GM23338 (cell line): ENCODE data around the gene MAST4. TPM values are rescaled to one million over a fixed set of nuclear protein-coding genes. Genes with fewer than 3 reads are reported as not detected.

Experiments used
- ATAC-seq: fragments of 200-7000 bp; cut with Tn5 transposase; 3 replicates; pipeline ENCODE4 v1.9.1; 2020
- DNase-seq: peaks from one replicate; pipeline ENCODE4 v3.0.0-alpha.2; 2015; ENCODE audit warnings: low spot score
- H2AFZ ChIP-seq: fragments of 200-600 bp; sonication (generic); 2 replicates; pipeline ENCODE4 v1.8.0; 2016; ENCODE audit warnings: antibody characterized with exemption, mild to moderate bottlenecking, moderate library complexity
- H3F3A ChIP-seq: fragments of 200-600 bp; sonication (generic); replicated peaks from 2 replicates; pipeline ENCODE4 v1.8.0; 2017; ENCODE audit warnings: antibody characterized with exemption, mixed run types, low read depth
- H3K27ac ChIP-seq: fragments of 200-600 bp; sonication (generic); 2 replicates; pipeline ENCODE4 v1.6.1; 2016; ENCODE audit warnings: low read depth
- H3K27me3 ChIP-seq: fragments of 200-600 bp; sonication (generic); 2 replicates; pipeline ENCODE4 v1.8.0; 2016; ENCODE audit warnings: mild to moderate bottlenecking, mixed run types, moderate library complexity; ENCODE audit not compliant: insufficient read depth
- H3K36me3 ChIP-seq: fragments of 200-600 bp; sonication (generic); 2 replicates; pipeline ENCODE4 v1.8.0; 2016; ENCODE audit warnings: mild to moderate bottlenecking; ENCODE audit not compliant: insufficient read depth
- H3K4me1 ChIP-seq: fragments of 200-600 bp; sonication (generic); 2 replicates; pipeline ENCODE4 v1.8.0; 2016; ENCODE audit warnings: mild to moderate bottlenecking, moderate library complexity; ENCODE audit not compliant: insufficient read depth
- H3K4me2 ChIP-seq: fragments of 200-600 bp; sonication (generic); 2 replicates; pipeline ENCODE4 v1.7.1; 2017; ENCODE audit warnings: mixed run types
- H3K4me3 ChIP-seq: fragments of 200-600 bp; sonication (generic); 2 replicates; pipeline ENCODE4 v1.6.1; 2016; ENCODE audit warnings: mixed run types
- H3K79me2 ChIP-seq: fragments of 200-600 bp; sonication (generic); replicated peaks from 2 replicates; pipeline ENCODE4 v1.8.0; 2017; ENCODE audit warnings: mild to moderate bottlenecking; ENCODE audit not compliant: insufficient read depth
- H3K9me2 ChIP-seq: fragments of 200-600 bp; sonication (generic); 2 replicates; pipeline ENCODE4 v1.8.0; 2017; ENCODE audit not compliant: insufficient read depth
- H4K20me1 ChIP-seq: fragments of 200-600 bp; sonication (generic); replicated peaks from 2 replicates; pipeline ENCODE4 v1.8.0; 2017; ENCODE audit warnings: mild to moderate bottlenecking; ENCODE audit not compliant: insufficient read depth
- H3K27ac Mint-ChIP-seq: 2 replicates; pipeline ENCODE4 v1.8.0; 2020; ENCODE audit warnings: inconsistent platforms, mild to moderate bottlenecking, moderate library complexity, mixed read lengths
- H3K27me3 Mint-ChIP-seq: 3 replicates; pipeline ENCODE4 v1.8.0; 2022; ENCODE audit warnings: low read depth, mild to moderate bottlenecking, moderate library complexity, mixed read lengths, inconsistent platforms; ENCODE audit not compliant: insufficient read depth, poor library complexity
- H3K36me3 Mint-ChIP-seq: 3 replicates; pipeline ENCODE4 v1.8.0; 2021; ENCODE audit warnings: low read depth, mild to moderate bottlenecking, inconsistent platforms, moderate library complexity, mixed read lengths
- H3K4me1 Mint-ChIP-seq: 3 replicates; pipeline ENCODE4 v1.8.0; 2020; ENCODE audit warnings: mild to moderate bottlenecking, inconsistent platforms, mixed read lengths
- H3K4me3 Mint-ChIP-seq: 3 replicates; pipeline ENCODE4 v1.8.0; 2021; ENCODE audit warnings: moderate library complexity, mild to moderate bottlenecking, inconsistent platforms, mixed read lengths
- H3K9me3 Mint-ChIP-seq: 3 replicates; pipeline ENCODE4 v1.8.0; 2020; ENCODE audit warnings: moderate library complexity, mild to moderate bottlenecking, inconsistent platforms, mixed read lengths
- CREB1 ChIP-seq: fragments of 250-450 bp; sonication (Bioruptor Pico); IDR thresholded peaks from 2 replicates; pipeline ENCODE4 v1.5.0; 2020; ENCODE audit warnings: low read depth, mild to moderate bottlenecking, moderate library complexity
- EZH2 ChIP-seq: fragments of 200-600 bp; sonication (generic); IDR thresholded peaks from one replicate; pipeline ENCODE4 v1.8.0; 2017; ENCODE audit warnings: antibody characterized with exemption, mild to moderate bottlenecking, low read depth; ENCODE audit not compliant: unreplicated experiment
- EZH2phosphoT487 ChIP-seq: fragments of 200-600 bp; sonication (generic); IDR thresholded peaks from one replicate; pipeline ENCODE4 v1.8.1; 2018; ENCODE audit warnings: antibody characterized with exemption; ENCODE audit not compliant: unreplicated experiment
- JUNB ChIP-seq: IDR thresholded peaks from one replicate; pipeline ENCODE4 v1.6.1; 2016; ENCODE audit warnings: antibody characterized with exemption; ENCODE audit not compliant: unreplicated experiment
- NANOG ChIP-seq: IDR thresholded peaks from 2 replicates; pipeline ENCODE4 v1.6.1; 2016; ENCODE audit warnings: antibody characterized with exemption, borderline replicate concordance
- POLR2AphosphoS5 ChIP-seq: IDR thresholded peaks from 2 replicates; pipeline ENCODE4 v1.6.1; 2016; ENCODE audit warnings: antibody characterized with exemption, low read depth
- ZNF114 ChIP-seq: fragments of 250-450 bp; sonication (Bioruptor Pico); IDR thresholded peaks from 2 replicates; pipeline ENCODE4 v1.5.0; 2020; ENCODE audit warnings: mild to moderate bottlenecking, moderate library complexity
- ZNF331 ChIP-seq: fragments of 250-450 bp; sonication (Bioruptor Pico); IDR thresholded peaks from 2 replicates; pipeline ENCODE4 v1.5.0; 2020; ENCODE audit warnings: low read depth, mild to moderate bottlenecking, moderate library complexity
- polyA plus RNA-seq: library from polyadenylated mRNA; unstranded; fragments of >200 nt; fragmentation: Nextera tagmentation; extraction: Ambion mirVana; gene quantifications from 2 replicates; pipeline ENCODE4 v1.2.1, GENCODE V29; 2016
- total RNA-seq: library from RNA; depleted of rRNA; stranded (reverse); fragments of >200 nt; shearing (Covaris generic); gene quantifications from 2 replicates; pipeline ENCODE4 v1.2.3, GENCODE V29; 2014
- TF ChIP-seq, protein P1 (sequence below): fragments of 250-450 bp; sonication (Bioruptor Pico); IDR thresholded peaks from 2 replicates; pipeline ENCODE4 v1.5.0; 2020; ENCODE audit warnings: mild to moderate bottlenecking, moderate library complexity
- TF ChIP-seq, protein P2 (sequence below): IDR thresholded peaks from 2 replicates; pipeline ENCODE4 v1.6.1; 2016; ENCODE audit warnings: antibody characterized with exemption
- TF ChIP-seq, protein P3 (sequence below), 2 experiments: fragments of 200-600 bp in 1 of 2; sonication (generic) in 1 of 2; conservative IDR thresholded peaks; 2 replicates each; pipeline versions ENCODE4 v1.5.1 to v1.6.1; 2016 to 2017; ENCODE audit warnings: antibody characterized with exemption in 2 of 2, low read depth in 2 of 2, mild to moderate bottlenecking in 2 of 2, moderate library complexity in 1 of 2
- TF ChIP-seq, protein P4 (sequence below): IDR thresholded peaks from one replicate; pipeline ENCODE4 v1.6.1; 2018; ENCODE audit warnings: antibody characterized with exemption; ENCODE audit not compliant: unreplicated experiment

The MAST4 gene
- total and polyA plus RNA-seq, 2 experiments from 2014 or later, result 3.6 to 8.5 TPM

DNA sequence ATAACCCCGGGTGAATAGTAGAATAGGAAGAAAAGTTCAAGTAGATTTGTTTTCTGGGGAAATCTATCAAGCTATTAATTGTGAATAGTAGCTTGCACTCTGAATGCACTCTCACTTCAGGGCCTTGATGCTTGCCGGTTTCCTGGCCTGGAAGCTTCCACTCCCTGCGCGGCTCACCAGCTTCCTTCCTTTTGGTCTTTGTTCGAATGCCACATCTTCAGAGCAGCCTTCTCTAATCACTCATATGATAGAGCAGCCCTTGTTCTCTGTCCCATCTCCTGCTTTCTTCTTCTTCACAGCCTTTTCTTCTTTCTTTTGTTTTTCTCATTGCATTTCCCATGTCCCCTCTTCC, 146.7 kb downstream of the MAST4 start:
- Histone ChIP-seq H3K27me3 (no peaks in the 10 kb centered on the region), H2AFZ (no peak overlapping the region), H3K27ac (no peak overlapping the region), H3K9me2 (peaks cover 10% of the 10 kb centered on the region; the same call in 1 of the 2 replicates), H4K20me1 (no peaks in the 10 kb centered on the region), H3K4me1 (no peaks in the 10 kb centered on the region), H3K4me2 (no peak overlapping the region), H3K79me2 (no peaks in the 10 kb centered on the region), H3K4me3 (no peak overlapping the region), H3F3A (no peaks in the 10 kb centered on the region), H3K36me3 (no peaks in the 10 kb centered on the region)
- TF ChIP-seq CREB1 (no peak), ZNF331 (CRISPR knock-in tag) (no peak), JUNB (no peak), EZH2phosphoT487 (no peak), EZH2 (no peak), ZNF114 (CRISPR knock-in tag) (no peak), NANOG (no peak), POLR2AphosphoS5 (no peak)
- TF ChIP-seq, protein P1, sequence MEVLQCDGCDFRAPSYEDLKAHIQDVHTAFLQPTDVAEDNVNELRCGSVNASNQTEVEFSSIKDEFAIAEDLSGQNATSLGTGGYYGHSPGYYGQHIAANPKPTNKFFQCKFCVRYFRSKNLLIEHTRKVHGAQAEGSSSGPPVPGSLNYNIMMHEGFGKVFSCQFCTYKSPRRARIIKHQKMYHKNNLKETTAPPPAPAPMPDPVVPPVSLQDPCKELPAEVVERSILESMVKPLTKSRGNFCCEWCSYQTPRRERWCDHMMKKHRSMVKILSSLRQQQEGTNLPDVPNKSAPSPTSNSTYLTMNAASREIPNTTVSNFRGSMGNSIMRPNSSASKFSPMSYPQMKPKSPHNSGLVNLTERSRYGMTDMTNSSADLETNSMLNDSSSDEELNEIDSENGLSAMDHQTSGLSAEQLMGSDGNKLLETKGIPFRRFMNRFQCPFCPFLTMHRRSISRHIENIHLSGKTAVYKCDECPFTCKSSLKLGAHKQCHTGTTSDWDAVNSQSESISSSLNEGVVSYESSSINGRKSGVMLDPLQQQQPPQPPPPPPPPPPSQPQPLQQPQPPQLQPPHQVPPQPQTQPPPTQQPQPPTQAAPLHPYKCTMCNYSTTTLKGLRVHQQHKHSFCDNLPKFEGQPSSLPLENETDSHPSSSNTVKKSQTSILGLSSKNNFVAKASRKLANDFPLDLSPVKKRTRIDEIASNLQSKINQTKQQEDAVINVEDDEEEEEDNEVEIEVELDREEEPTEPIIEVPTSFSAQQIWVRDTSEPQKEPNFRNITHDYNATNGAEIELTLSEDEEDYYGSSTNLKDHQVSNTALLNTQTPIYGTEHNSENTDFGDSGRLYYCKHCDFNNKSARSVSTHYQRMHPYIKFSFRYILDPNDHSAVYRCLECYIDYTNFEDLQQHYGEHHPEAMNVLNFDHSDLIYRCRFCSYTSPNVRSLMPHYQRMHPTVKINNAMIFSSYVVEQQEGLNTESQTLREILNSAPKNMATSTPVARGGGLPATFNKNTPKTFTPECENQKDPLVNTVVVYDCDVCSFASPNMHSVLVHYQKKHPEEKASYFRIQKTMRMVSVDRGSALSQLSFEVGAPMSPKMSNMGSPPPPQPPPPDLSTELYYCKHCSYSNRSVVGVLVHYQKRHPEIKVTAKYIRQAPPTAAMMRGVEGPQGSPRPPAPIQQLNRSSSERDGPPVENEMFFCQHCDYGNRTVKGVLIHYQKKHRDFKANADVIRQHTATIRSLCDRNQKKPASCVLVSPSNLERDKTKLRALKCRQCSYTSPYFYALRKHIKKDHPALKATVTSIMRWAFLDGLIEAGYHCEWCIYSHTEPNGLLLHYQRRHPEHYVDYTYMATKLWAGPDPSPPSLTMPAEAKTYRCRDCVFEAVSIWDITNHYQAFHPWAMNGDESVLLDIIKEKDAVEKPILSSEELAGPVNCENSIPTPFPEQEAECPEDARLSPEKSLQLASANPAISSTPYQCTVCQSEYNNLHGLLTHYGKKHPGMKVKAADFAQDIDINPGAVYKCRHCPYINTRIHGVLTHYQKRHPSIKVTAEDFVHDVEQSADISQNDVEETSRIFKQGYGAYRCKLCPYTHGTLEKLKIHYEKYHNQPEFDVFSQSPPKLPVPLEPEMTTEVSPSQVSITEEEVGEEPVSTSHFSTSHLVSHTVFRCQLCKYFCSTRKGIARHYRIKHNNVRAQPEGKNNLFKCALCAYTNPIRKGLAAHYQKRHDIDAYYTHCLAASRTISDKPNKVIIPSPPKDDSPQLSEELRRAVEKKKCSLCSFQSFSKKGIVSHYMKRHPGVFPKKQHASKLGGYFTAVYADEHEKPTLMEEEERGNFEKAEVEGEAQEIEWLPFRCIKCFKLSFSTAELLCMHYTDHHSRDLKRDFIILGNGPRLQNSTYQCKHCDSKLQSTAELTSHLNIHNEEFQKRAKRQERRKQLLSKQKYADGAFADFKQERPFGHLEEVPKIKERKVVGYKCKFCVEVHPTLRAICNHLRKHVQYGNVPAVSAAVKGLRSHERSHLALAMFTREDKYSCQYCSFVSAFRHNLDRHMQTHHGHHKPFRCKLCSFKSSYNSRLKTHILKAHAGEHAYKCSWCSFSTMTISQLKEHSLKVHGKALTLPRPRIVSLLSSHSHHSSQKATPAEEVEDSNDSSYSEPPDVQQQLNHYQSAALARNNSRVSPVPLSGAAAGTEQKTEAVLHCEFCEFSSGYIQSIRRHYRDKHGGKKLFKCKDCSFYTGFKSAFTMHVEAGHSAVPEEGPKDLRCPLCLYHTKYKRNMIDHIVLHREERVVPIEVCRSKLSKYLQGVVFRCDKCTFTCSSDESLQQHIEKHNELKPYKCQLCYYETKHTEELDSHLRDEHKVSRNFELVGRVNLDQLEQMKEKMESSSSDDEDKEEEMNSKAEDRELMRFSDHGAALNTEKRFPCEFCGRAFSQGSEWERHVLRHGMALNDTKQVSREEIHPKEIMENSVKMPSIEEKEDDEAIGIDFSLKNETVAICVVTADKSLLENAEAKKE, result no peak
- TF ChIP-seq, protein P2, sequence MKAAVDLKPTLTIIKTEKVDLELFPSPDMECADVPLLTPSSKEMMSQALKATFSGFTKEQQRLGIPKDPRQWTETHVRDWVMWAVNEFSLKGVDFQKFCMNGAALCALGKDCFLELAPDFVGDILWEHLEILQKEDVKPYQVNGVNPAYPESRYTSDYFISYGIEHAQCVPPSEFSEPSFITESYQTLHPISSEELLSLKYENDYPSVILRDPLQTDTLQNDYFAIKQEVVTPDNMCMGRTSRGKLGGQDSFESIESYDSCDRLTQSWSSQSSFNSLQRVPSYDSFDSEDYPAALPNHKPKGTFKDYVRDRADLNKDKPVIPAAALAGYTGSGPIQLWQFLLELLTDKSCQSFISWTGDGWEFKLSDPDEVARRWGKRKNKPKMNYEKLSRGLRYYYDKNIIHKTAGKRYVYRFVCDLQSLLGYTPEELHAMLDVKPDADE, result no peak
- TF ChIP-seq, protein P3, sequence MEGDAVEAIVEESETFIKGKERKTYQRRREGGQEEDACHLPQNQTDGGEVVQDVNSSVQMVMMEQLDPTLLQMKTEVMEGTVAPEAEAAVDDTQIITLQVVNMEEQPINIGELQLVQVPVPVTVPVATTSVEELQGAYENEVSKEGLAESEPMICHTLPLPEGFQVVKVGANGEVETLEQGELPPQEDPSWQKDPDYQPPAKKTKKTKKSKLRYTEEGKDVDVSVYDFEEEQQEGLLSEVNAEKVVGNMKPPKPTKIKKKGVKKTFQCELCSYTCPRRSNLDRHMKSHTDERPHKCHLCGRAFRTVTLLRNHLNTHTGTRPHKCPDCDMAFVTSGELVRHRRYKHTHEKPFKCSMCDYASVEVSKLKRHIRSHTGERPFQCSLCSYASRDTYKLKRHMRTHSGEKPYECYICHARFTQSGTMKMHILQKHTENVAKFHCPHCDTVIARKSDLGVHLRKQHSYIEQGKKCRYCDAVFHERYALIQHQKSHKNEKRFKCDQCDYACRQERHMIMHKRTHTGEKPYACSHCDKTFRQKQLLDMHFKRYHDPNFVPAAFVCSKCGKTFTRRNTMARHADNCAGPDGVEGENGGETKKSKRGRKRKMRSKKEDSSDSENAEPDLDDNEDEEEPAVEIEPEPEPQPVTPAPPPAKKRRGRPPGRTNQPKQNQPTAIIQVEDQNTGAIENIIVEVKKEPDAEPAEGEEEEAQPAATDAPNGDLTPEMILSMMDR (conservative IDR thresholded peaks at IDR 0.05; ENCODE audit: low read depth in 2 of 2), result no peak
- TF ChIP-seq, protein P4, sequence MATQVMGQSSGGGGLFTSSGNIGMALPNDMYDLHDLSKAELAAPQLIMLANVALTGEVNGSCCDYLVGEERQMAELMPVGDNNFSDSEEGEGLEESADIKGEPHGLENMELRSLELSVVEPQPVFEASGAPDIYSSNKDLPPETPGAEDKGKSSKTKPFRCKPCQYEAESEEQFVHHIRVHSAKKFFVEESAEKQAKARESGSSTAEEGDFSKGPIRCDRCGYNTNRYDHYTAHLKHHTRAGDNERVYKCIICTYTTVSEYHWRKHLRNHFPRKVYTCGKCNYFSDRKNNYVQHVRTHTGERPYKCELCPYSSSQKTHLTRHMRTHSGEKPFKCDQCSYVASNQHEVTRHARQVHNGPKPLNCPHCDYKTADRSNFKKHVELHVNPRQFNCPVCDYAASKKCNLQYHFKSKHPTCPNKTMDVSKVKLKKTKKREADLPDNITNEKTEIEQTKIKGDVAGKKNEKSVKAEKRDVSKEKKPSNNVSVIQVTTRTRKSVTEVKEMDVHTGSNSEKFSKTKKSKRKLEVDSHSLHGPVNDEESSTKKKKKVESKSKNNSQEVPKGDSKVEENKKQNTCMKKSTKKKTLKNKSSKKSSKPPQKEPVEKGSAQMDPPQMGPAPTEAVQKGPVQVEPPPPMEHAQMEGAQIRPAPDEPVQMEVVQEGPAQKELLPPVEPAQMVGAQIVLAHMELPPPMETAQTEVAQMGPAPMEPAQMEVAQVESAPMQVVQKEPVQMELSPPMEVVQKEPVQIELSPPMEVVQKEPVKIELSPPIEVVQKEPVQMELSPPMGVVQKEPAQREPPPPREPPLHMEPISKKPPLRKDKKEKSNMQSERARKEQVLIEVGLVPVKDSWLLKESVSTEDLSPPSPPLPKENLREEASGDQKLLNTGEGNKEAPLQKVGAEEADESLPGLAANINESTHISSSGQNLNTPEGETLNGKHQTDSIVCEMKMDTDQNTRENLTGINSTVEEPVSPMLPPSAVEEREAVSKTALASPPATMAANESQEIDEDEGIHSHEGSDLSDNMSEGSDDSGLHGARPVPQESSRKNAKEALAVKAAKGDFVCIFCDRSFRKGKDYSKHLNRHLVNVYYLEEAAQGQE, result no peak
- no peaks in the 10 kb centered on the region for H3K9me3 Mint-ChIP-seq
- H3K27ac Mint-ChIP-seq, result no peak overlapping the region
- H3K4me3 Mint-ChIP-seq, result no peak overlapping the region
- no peaks in the 10 kb centered on the region for H3K4me1 Mint-ChIP-seq
- H3K27me3 Mint-ChIP-seq, result peaks cover 3% of the 10 kb centered on the region
- ATAC-seq, result no peak
- DNase-seq, result no peak
- H3K36me3 Mint-ChIP-seq, result no peaks in the 10 kb centered on the region; the same call in 2 of the 3 replicates
